Duodenal mucosa (tissue), 2 donors: ENCODE results near the gene PLEKHH1.

ENCODE experiments used
- H3K27ac ChIP-seq: one replicate; pipeline ENCODE4 v1.7.0; 2013; ENCODE audit warnings: low read depth, low read length
- H3K27me3 ChIP-seq, 2 donors: one replicate each; pipeline ENCODE4 v1.7.0; 2013; ENCODE audit warnings: low read length in 2 of 2, control low read depth in 1 of 2; ENCODE audit not compliant: insufficient read depth in 2 of 2, control insufficient read depth in 1 of 2
- H3K36me3 ChIP-seq, 2 donors: one replicate each; pipeline ENCODE4 v1.7.0; 2013; ENCODE audit warnings: low read length in 2 of 2, control low read depth in 1 of 2; ENCODE audit not compliant: insufficient read depth in 2 of 2, control insufficient read depth in 1 of 2
- H3K4me1 ChIP-seq, 2 donors: one replicate each; pipeline ENCODE4 v1.7.0; 2013; ENCODE audit warnings: low read length in 2 of 2, control low read depth in 1 of 2; ENCODE audit not compliant: insufficient read depth in 2 of 2, control insufficient read depth in 1 of 2
- H3K4me3 ChIP-seq, 2 donors: one replicate each; pipeline ENCODE4 v1.7.0; 2013; ENCODE audit warnings: low read length in 2 of 2, low read depth in 1 of 2
- H3K9ac ChIP-seq, 2 donors: one replicate each; pipeline ENCODE4 v1.7.0; 2013; ENCODE audit warnings: low read length in 2 of 2, low read depth in 1 of 2
- H3K9me3 ChIP-seq, 2 donors: one replicate each; pipeline ENCODE4 v1.7.0; 2013; ENCODE audit warnings: low read length in 2 of 2, control low read depth in 1 of 2; ENCODE audit not compliant: control insufficient read depth in 1 of 2

PLEKHH1 gene

DNA sequence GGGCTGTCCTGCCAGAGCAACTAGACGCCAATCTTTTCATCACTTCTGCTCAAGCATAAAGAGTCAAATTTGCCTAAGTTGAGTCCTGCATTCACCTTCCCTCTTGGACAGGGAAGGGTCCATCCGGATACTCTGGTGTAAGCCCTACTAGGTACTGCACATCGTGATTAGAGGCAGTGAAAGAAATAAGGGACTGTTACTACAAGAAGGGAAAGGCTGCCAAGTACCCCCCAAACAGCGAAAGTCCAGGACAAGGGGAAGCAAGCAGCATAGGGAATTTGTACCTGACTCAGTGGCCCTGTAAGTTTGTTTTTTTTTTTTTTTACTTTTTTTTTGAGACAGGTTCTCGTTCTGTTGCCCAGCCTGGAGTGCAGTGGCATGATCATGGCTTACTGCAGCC lies 13.7 kb upstream of the PLEKHH1 start:
- Histone ChIP-seq H3K36me3 (no peaks in the 10 kb centered on the region), H3K4me1 (peaks cover 5 to 14% of the 10 kb centered on the region in 2 donors), H3K27me3 (peaks cover 3 to 5% of the 10 kb centered on the region in 2 donors), H3K27ac (no peak overlapping the region), H3K9ac (no peak overlapping the region), H3K9me3 (no peaks in the 10 kb centered on the region), H3K4me3 (no peak overlapping the region)

DNA sequence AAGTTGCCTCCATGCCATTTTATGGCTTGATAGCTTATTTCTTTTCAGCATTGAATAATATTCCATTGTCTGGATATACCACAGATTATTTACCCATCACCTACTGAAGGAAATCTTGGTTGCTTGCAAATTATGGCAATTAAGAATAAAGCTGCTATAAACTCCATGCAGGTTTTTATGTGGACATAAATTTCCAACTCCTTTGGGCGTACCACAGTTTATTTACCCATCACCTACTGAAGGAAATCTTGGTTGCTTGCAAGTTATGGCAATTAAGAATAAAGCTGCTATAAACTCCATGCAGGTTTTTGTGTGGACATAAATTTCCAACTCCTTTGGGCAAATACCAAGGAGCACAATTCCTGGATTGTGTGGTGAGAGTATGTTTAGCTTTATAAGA lies 12.6 kb upstream of the PLEKHH1 start:
- H3K27ac ChIP-seq = no peak overlapping the region
- no peaks in the 10 kb centered on the region for H3K36me3 ChIP-seq
- peaks cover 3 to 5% of the 10 kb centered on the region in 2 donors for H3K27me3 ChIP-seq
- H3K9ac ChIP-seq = no peak overlapping the region
- H3K4me1 ChIP-seq = peaks cover 8 to 15% of the 10 kb centered on the region in 2 donors
- no peaks in the 10 kb centered on the region for H3K9me3 ChIP-seq
- no peak overlapping the region for H3K4me3 ChIP-seq

GRCh38 chr14:67522270-67522669 lies 10.8 kb upstream of the PLEKHH1 start:
- Histone ChIP-seq H3K27ac (no peak overlapping the region), H3K4me1 (peaks cover 8 to 16% of the 10 kb centered on the region in 2 donors), H3K4me3 (no peak overlapping the region), H3K9me3 (no peaks in the 10 kb centered on the region), H3K27me3 (peaks cover 3 to 5% of the 10 kb centered on the region in 2 donors), H3K9ac (no peak overlapping the region), H3K36me3 (no peaks in the 10 kb centered on the region)

DNA sequence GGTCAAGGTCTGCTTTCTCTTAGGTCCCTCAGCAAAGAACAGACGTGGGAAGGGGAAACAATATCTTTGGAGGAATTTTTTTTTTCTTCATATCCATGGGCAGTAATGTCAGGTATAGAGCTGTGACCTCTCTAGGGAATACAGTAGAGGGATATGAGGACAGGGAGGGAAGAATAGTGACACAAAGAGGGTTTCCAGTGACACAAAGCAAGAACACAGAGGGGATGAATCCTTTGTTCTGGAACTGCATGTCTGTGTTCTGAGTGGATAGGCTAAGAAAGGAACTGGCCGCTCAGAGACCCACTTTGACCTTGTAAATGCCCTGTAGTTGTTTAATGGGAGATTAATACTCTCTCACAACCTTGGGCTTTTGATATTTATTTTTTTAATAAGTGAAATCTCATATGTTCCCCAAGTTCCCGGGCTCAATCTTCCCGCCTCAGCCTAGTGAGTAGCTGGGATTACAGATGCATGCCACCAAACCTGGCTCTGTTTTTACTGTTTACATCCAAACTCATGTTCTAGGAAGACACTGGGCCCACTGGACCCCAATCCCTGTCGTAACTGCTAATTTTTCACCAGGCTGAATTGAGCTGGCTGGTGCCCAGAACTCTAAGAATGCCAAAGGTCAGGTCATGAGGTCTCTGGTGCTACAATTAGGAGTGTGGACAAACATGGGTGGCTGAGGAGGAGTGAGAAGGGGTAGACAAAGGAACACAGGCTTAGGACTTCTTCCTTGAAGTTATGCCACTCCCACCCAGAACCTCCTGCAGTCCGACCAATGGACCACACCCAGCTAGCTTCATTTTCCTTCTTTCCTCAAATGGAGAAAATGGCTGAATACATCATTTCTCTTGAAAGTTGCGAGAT lies 9.1 kb upstream of the PLEKHH1 start:
- Histone ChIP-seq H3K9ac (no peak overlapping the region), H3K27ac (no peak overlapping the region), H3K36me3 (no peaks in the 10 kb centered on the region), H3K27me3 (peaks cover 3 to 5% of the 10 kb centered on the region in 2 donors), H3K4me3 (no peak overlapping the region), H3K9me3 (no peaks in the 10 kb centered on the region), H3K4me1 (peaks cover 8 to 21% of the 10 kb centered on the region in 2 donors)

GRCh38 chr14:67524634-67524963 lies 8.5 kb upstream of the PLEKHH1 start:
- Histone ChIP-seq H3K4me3 (no peak overlapping the region), H3K9ac (no peak overlapping the region), H3K27ac (no peak overlapping the region), H3K36me3 (no peaks in the 10 kb centered on the region), H3K27me3 (peaks cover 0 to under 1% of the 10 kb centered on the region in 2 donors), H3K4me1 (peaks cover 8 to 21% of the 10 kb centered on the region in 2 donors), H3K9me3 (no peaks in the 10 kb centered on the region)

DNA sequence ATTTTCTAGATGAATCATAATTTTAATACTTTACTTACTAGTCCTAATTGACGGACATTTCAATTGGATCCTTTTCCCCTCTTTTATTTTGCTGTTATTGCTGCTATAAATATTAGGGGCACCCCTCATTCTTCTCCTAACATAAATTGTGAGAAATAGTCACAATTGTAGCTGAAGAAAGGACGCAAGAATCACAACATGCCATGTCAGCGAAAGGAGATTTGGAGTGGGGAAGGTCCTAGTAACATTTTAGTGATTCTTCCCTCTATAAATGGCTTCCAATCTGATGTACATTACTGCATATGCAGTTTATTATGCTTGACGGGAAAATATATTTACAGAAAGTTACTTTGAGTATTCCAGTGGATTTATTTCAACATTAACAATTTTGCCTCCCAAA lies 7.7 kb upstream of the PLEKHH1 start:
- Histone ChIP-seq H3K9ac (peak overlapping the region in 1 of 2 donors; percentile 10), H3K9me3 (no peaks in the 10 kb centered on the region), H3K27ac (no peak overlapping the region), H3K27me3 (no peaks in the 10 kb centered on the region), H3K4me1 (peaks cover 8 to 21% of the 10 kb centered on the region in 2 donors), H3K36me3 (no peaks in the 10 kb centered on the region), H3K4me3 (no peak overlapping the region)

GRCh38 chr14:67526181-67526580 lies 6.9 kb upstream of the PLEKHH1 start:
- Histone ChIP-seq H3K36me3 (no peaks in the 10 kb centered on the region), H3K4me1 (peaks cover 8 to 21% of the 10 kb centered on the region in 2 donors), H3K27me3 (no peaks in the 10 kb centered on the region), H3K9ac (no peak overlapping the region), H3K9me3 (no peaks in the 10 kb centered on the region), H3K27ac (no peak overlapping the region), H3K4me3 (no peak overlapping the region)

GRCh38 chr14:67526676-67527459 lies 6.2 kb upstream of the PLEKHH1 start:
- H3K9ac ChIP-seq = no peak overlapping the region
- H3K27ac ChIP-seq = no peak overlapping the region
- no peaks in the 10 kb centered on the region for H3K36me3 ChIP-seq
- H3K9me3 ChIP-seq = no peaks in the 10 kb centered on the region
- H3K4me3 ChIP-seq = no peak overlapping the region
- peaks cover 8 to 21% of the 10 kb centered on the region in 2 donors for H3K4me1 ChIP-seq
- H3K27me3 ChIP-seq = no peaks in the 10 kb centered on the region

DNA sequence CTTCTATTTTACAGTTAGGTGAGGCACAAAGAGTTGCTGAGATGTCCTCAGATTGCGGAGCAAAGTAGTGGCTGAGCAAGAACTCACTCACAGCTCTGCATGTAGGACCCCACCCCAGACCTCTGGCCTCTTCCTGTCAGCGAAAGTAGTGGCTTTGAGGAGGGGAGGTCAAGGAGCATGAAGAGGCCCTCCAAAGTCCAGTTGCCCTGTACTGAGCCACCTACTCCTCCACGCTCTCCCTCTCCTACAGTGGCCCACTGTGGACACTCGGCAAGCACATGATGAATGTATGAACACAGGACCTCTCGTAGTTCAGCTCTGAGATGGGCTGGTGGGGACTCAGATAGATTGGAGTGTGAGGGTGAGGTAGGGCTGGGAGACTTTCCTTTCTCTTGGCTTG lies 5.3 kb upstream of the PLEKHH1 start:
- no peak overlapping the region for H3K27ac ChIP-seq
- no peak overlapping the region for H3K9ac ChIP-seq

DNA sequence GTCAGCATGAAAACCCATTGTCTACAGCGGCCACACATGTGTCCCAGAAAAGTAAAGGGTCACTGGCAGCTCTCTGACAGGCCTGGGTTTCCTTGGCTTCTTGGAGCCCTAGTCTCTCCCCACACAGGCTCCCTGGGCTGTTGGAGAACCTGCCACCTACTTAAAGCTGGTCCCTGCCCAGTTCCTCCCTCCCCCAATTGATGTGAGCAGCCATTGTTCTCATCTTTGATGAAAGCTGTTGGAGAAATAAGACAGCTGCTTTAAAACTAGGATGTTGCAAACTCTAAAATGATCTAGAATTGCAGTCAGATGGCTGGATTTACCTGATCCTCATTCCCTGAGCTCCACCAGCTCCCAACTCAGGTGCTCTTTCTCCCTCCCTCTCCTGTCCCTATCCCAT lies 4.8 kb upstream of the PLEKHH1 start:
- Histone ChIP-seq H3K4me3 (no peak overlapping the region), H3K9ac (no peak overlapping the region), H3K9me3 (no peaks in the 10 kb centered on the region), H3K4me1 (peaks cover 13 to 26% of the 10 kb centered on the region in 2 donors), H3K27ac (no peak overlapping the region), H3K36me3 (no peaks in the 10 kb centered on the region), H3K27me3 (no peaks in the 10 kb centered on the region)

More for the DNA sequence above, 5.3 kb upstream of the PLEKHH1 start:
- Histone ChIP-seq H3K27me3 (no peaks in the 10 kb centered on the region), H3K4me3 (no peak overlapping the region), H3K36me3 (no peaks in the 10 kb centered on the region), H3K9me3 (no peaks in the 10 kb centered on the region), H3K4me1 (peaks cover 13 to 26% of the 10 kb centered on the region in 2 donors)
